ENCODE data around the gene SOX10. TPM values are rescaled to one million over a fixed set of nuclear protein-coding genes. Genes with fewer than 3 reads are reported as not detected.
A peak's percentile ranks its signal among the peaks of the same experiment; 100 is the strongest.

Gene SOX10
- total RNA-seq, 1 experiment from 2014 or later = 2.4 TPM

GRCh38 chr22:37973271-37974170 lies 10.8 kb downstream of the SOX10 start:
- Histone ChIP-seq H2BK20ac (ENCODE audit: low read depth, low read length, poor library complexity, severe bottlenecking) (no peak overlapping the region), H3K4ac (ENCODE audit: low read depth, low read length) (no peak overlapping the region), H3K4me2 (ENCODE audit: insufficient read depth, insufficient read length, low read length) (no peak overlapping the region), H3K27me3 (ENCODE audit: insufficient read depth, low read length) (no peaks in the 10 kb centered on the region), H3T11ph (ENCODE audit: low read length) (no peak overlapping the region), H3K9me3 (ENCODE audit: control insufficient read depth, low read depth, low read length) (no peaks in the 10 kb centered on the region), H4K91ac (ENCODE audit: insufficient read length, low read depth, low read length) (no peak overlapping the region), H2BK5ac (ENCODE audit: insufficient read length, low read length) (no peak overlapping the region), H3K79me2 (ENCODE audit: insufficient read depth, low read length) (no peaks in the 10 kb centered on the region), H3K27ac (ENCODE audit: insufficient read length, low read depth, low read length) (no peak overlapping the region), H3K18ac (ENCODE audit: insufficient read length, low read depth, low read length) (no peak overlapping the region), H3K14ac (ENCODE audit: insufficient read depth, low read length) (no peak overlapping the region; the same call in 1 of the 2 replicates), H2BK15ac (ENCODE audit: low read depth, low read length) (no peak overlapping the region), H3K56ac (ENCODE audit: insufficient read length, low read depth, low read length) (no peak overlapping the region), H3K79me1 (ENCODE audit: insufficient read depth, low read depth, low read length, poor library complexity, severe bottlenecking) (no peaks in the 10 kb centered on the region), H4K8ac (replicated peaks; ENCODE audit: insufficient read length, low read depth, low read length) (no peak overlapping the region), H4K20me1 (ENCODE audit: control insufficient read depth, insufficient read depth, insufficient read length) (peaks cover 3% of the 10 kb centered on the region), H3K9ac (ENCODE audit: extremely low read depth, insufficient read length, low read length) (no peak overlapping the region), H2AK5ac (ENCODE audit: insufficient read length, low read length) (no peak overlapping the region), H3K23ac (ENCODE audit: insufficient read length, low read depth, low read length) (no peak overlapping the region), H3K23me2 (ENCODE audit: insufficient read length, low read depth, low read length, poor library complexity, severe bottlenecking) (no peaks in the 10 kb centered on the region), H2AFZ (ENCODE audit: low read length) (no peak overlapping the region), H2BK120ac (ENCODE audit: low read depth, low read length, poor library complexity, severe bottlenecking) (no peak overlapping the region), H2BK12ac (ENCODE audit: insufficient read length, low read depth, low read length) (no peak overlapping the region), H4K5ac (ENCODE audit: insufficient read length, low read depth, low read length) (no peak overlapping the region), H3K4me1 (ENCODE audit: insufficient read depth, low read length) (no peaks in the 10 kb centered on the region; the same call in 1 of the 2 replicates)
- no CpG with 5 or more reads among the region's 33 CpGs for WGBS (ENCODE audit: extremely low coverage, insufficient read length, low lambda C conversion rate)
- Mint-ChIP-seq H3K27ac (peak overlapping the region in 2 of 3 experiments; percentile 77 to 82; a peak in 2 of 7 replicates), H3K4me1 (peaks cover 21 to 38% of the 10 kb centered on the region in 2 experiments), H3K27me3 (ENCODE audit: low read depth) (no peaks in the 10 kb centered on the region; the same call in 1 of the 2 replicates), H3K36me3 (ENCODE audit: insufficient read depth in 1 of 3, low read depth in 3 of 3) (peaks cover 6 to 46% (median 30%) of the 10 kb centered on the region in 3 experiments; a peak in 6 of 7 replicates), H3K4me3 (no peak overlapping the region), H3K9me3 (0 out of 5 replicates have a peak, but pooled peaks cover 0 to 3% of the 10 kb centered on the region in 2 experiments)
- DNase-seq = no peak
- TF ChIP-seq, protein P1, sequence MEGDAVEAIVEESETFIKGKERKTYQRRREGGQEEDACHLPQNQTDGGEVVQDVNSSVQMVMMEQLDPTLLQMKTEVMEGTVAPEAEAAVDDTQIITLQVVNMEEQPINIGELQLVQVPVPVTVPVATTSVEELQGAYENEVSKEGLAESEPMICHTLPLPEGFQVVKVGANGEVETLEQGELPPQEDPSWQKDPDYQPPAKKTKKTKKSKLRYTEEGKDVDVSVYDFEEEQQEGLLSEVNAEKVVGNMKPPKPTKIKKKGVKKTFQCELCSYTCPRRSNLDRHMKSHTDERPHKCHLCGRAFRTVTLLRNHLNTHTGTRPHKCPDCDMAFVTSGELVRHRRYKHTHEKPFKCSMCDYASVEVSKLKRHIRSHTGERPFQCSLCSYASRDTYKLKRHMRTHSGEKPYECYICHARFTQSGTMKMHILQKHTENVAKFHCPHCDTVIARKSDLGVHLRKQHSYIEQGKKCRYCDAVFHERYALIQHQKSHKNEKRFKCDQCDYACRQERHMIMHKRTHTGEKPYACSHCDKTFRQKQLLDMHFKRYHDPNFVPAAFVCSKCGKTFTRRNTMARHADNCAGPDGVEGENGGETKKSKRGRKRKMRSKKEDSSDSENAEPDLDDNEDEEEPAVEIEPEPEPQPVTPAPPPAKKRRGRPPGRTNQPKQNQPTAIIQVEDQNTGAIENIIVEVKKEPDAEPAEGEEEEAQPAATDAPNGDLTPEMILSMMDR (conservative IDR thresholded peaks at IDR 0.05) = no peak

Data from H9 (cell line).